ENCODE measurements around the gene DNM2. TPM values are rescaled to one million over a fixed set of nuclear protein-coding genes. Genes with fewer than 3 reads are reported as not detected.
"Not testable (repeated sequence)": the region's sequence is repeated elsewhere in the genome, so short reads cannot be mapped to it uniquely, and the experiment has no call there.

Gene DNM2
- total RNA-seq, 1 experiment from 2014 or later: 46.6 TPM

- DNase-seq (ENCODE audit: low read depth): peak; percentile 100
These were observed 118.0 kb downstream of the DNM2 start, which contains the start of gene TMED1 for GRCh38 chr19:10835754-10836478. Gene TMED1 (minus strand): TSS chr19:10836212. CDS start chr19:10836191, 21 bp downstream.

- peak; percentile 88 for DNase-seq (ENCODE audit: low read depth)
These were observed 118.8 kb downstream of the DNM2 start for GRCh38 chr19:10836479-10837330.

GRCh38 chr19:10837649-10838048, 119.8 kb downstream of the DNM2 start:
- DNase-seq (ENCODE audit: low read depth): not testable (repeated sequence)

GRCh38 chr19:10838377-10838776, 120.5 kb downstream of the DNM2 start:
- DNase-seq (ENCODE audit: low read depth): no peak

- no peak for DNase-seq (ENCODE audit: low read depth)
These were observed 121.5 kb downstream of the DNM2 start for GRCh38 chr19:10839114-10840050.

- no peak for DNase-seq (ENCODE audit: low read depth)
These were observed 124.9 kb downstream of the DNM2 start for GRCh38 chr19:10842788-10843187.

GRCh38 chr19:10846500-10847202, 128.8 kb downstream of the DNM2 start:
- DNase-seq (ENCODE audit: low read depth): no peak

- no peak for DNase-seq (ENCODE audit: low read depth)
These were observed 130.5 kb downstream of the DNM2 start, which contains the start of gene C19orf38 for GRCh38 chr19:10848230-10848856. Gene C19orf38 (plus strand): TSS chr19:10848415. CDS start chr19:10848509, 94 bp downstream.

GRCh38 chr19:10850631-10851030, 132.8 kb downstream of the DNM2 start:
- no peak for DNase-seq (ENCODE audit: low read depth)

GRCh38 chr19:10852098-10852800, 134.4 kb downstream of the DNM2 start:
- DNase-seq (ENCODE audit: low read depth): peak; percentile 58

- no peak for DNase-seq (ENCODE audit: low read depth)
These were observed 135.1 kb downstream of the DNM2 start for GRCh38 chr19:10852941-10853340.

GRCh38 chr19:10854350-10855089, 136.6 kb downstream of the DNM2 start:
- DNase-seq (ENCODE audit: low read depth): no peak

- DNase-seq (ENCODE audit: low read depth): peak; percentile 37
These were observed 138.1 kb downstream of the DNM2 start for GRCh38 chr19:10855879-10856522.

GRCh38 chr19:10856899-10857298, 139.0 kb downstream of the DNM2 start:
- DNase-seq (ENCODE audit: low read depth): not testable (repeated sequence)

- DNase-seq (ENCODE audit: low read depth): peak; percentile 34
These were observed 140.4 kb downstream of the DNM2 start for GRCh38 chr19:10858204-10858828.

GRCh38 chr19:10861103-10861651, 143.3 kb downstream of the DNM2 start:
- DNase-seq (ENCODE audit: low read depth): peak; percentile 35

- no peak for DNase-seq (ENCODE audit: low read depth)
These were observed 144.8 kb downstream of the DNM2 start for GRCh38 chr19:10862561-10863106.
